Measurements from ENCODE around the gene GFPT2.
A peak's percentile ranks its signal among the peaks of the same experiment; 100 is the strongest.

Gene GFPT2

GRCh38 chr5:180323941-180324600 lies 29.1 kb downstream of the GFPT2 start:
- Histone ChIP-seq H3K9ac (ENCODE audit: low read length) (no peak overlapping the region), H3K79me1 (ENCODE audit: low read length) (no peaks in the 10 kb centered on the region), H2AK5ac (ENCODE audit: low read length) (no peak overlapping the region), H3K23ac (ENCODE audit: low read length) (no peak overlapping the region), H3K4me2 (ENCODE audit: low read length) (no peak overlapping the region), H3K18ac (ENCODE audit: low read length) (no peak overlapping the region), H3K4ac (ENCODE audit: low read depth, low read length) (no peak overlapping the region), H2BK15ac (replicated peaks; ENCODE audit: low read depth) (no peak overlapping the region), H3K4me3 (ENCODE audit: low read length) (no peak overlapping the region), H2BK5ac (ENCODE audit: low read length) (no peak overlapping the region), H3K79me2 (ENCODE audit: control insufficient read depth, insufficient read depth, low read length) (no peaks in the 10 kb centered on the region), H3K4me1 (ENCODE audit: control insufficient read depth, low read depth, low read length) (no peaks in the 10 kb centered on the region), H3K36me3 (ENCODE audit: control insufficient read depth, insufficient read depth, low read length) (peaks cover 4% of the 10 kb centered on the region), H2BK120ac (ENCODE audit: low read depth, low read length) (no peak overlapping the region), H3K56ac (ENCODE audit: low read length) (no peak overlapping the region), H4K8ac (ENCODE audit: low read depth, low read length) (no peak overlapping the region), H3K27ac (ENCODE audit: low read depth, low read length) (no peak overlapping the region), H3K27me3 (ENCODE audit: insufficient read depth, low read length, poor library complexity) (no peaks in the 10 kb centered on the region), H4K5ac (ENCODE audit: low read length) (no peak overlapping the region)
- no peak for DNase-seq
- no CpG with 5 or more reads among the region's 11 CpGs for WGBS (ENCODE audit: extremely low coverage, insufficient coverage, low lambda C conversion rate)

GRCh38 chr5:180323160-180323559 lies 30.0 kb downstream of the GFPT2 start:
- Histone ChIP-seq H3K36me3 (ENCODE audit: control insufficient read depth, insufficient read depth, low read length) (peaks cover 2% of the 10 kb centered on the region), H3K9ac (ENCODE audit: low read length) (no peak overlapping the region), H3K56ac (ENCODE audit: low read length) (no peak overlapping the region), H4K5ac (ENCODE audit: low read length) (no peak overlapping the region), H3K79me2 (ENCODE audit: control insufficient read depth, insufficient read depth, low read length) (no peaks in the 10 kb centered on the region), H2BK120ac (ENCODE audit: low read depth, low read length) (no peak overlapping the region), H3K4me1 (ENCODE audit: control insufficient read depth, low read depth, low read length) (no peaks in the 10 kb centered on the region), H4K8ac (ENCODE audit: low read depth, low read length) (no peak overlapping the region), H3K4me2 (ENCODE audit: low read length) (no peak overlapping the region), H3K18ac (ENCODE audit: low read length) (no peak overlapping the region), H2BK15ac (replicated peaks; ENCODE audit: low read depth) (no peak overlapping the region), H3K79me1 (ENCODE audit: low read length) (no peaks in the 10 kb centered on the region), H3K23ac (ENCODE audit: low read length) (no peak overlapping the region), H3K4ac (ENCODE audit: low read depth, low read length) (no peak overlapping the region), H3K27me3 (ENCODE audit: insufficient read depth, low read length, poor library complexity) (no peaks in the 10 kb centered on the region), H3K4me3 (ENCODE audit: low read length) (no peak overlapping the region), H3K27ac (ENCODE audit: low read depth, low read length) (no peak overlapping the region), H2BK5ac (ENCODE audit: low read length) (no peak overlapping the region), H2AK5ac (ENCODE audit: low read length) (no peak overlapping the region)
- no CpG with 5 or more reads among the region's 14 CpGs for WGBS (ENCODE audit: extremely low coverage, insufficient coverage, low lambda C conversion rate)
- no peak for DNase-seq

- Histone ChIP-seq H3K23ac (ENCODE audit: low read length) (no peak overlapping the region), H3K79me1 (ENCODE audit: low read length) (no peaks in the 10 kb centered on the region), H3K27ac (ENCODE audit: low read depth, low read length) (no peak overlapping the region), H3K18ac (ENCODE audit: low read length) (no peak overlapping the region), H2BK15ac (replicated peaks; ENCODE audit: low read depth) (no peak overlapping the region), H3K4me3 (ENCODE audit: low read length) (no peak overlapping the region), H3K56ac (ENCODE audit: low read length) (no peak overlapping the region), H3K4me1 (ENCODE audit: control insufficient read depth, low read depth, low read length) (no peaks in the 10 kb centered on the region), H3K4me2 (ENCODE audit: low read length) (no peak overlapping the region), H2BK120ac (ENCODE audit: low read depth, low read length) (no peak overlapping the region), H3K36me3 (ENCODE audit: control insufficient read depth, insufficient read depth, low read length) (peaks cover 6% of the 10 kb centered on the region), H2AK5ac (ENCODE audit: low read length) (no peak overlapping the region), H3K79me2 (ENCODE audit: control insufficient read depth, insufficient read depth, low read length) (no peaks in the 10 kb centered on the region), H3K27me3 (ENCODE audit: insufficient read depth, low read length, poor library complexity) (no peaks in the 10 kb centered on the region), H4K5ac (ENCODE audit: low read length) (no peak overlapping the region), H3K4ac (ENCODE audit: low read depth, low read length) (no peak overlapping the region), H3K9ac (ENCODE audit: low read length) (no peak overlapping the region), H2BK5ac (ENCODE audit: low read length) (no peak overlapping the region), H4K8ac (ENCODE audit: low read depth, low read length) (no peak overlapping the region)
- DNase-seq, result no peak
- no CpG with 5 or more reads among the region's 23 CpGs for WGBS (ENCODE audit: extremely low coverage, insufficient coverage, low lambda C conversion rate)
Observed at GRCh38 chr5:180318456-180319089, 34.6 kb downstream of the GFPT2 start.

GRCh38 chr5:180316586-180316985 lies 36.5 kb downstream of the GFPT2 start:
- Histone ChIP-seq H3K79me1 (ENCODE audit: low read length) (no peaks in the 10 kb centered on the region), H2AK5ac (ENCODE audit: low read length) (no peak overlapping the region), H4K5ac (ENCODE audit: low read length) (no peak overlapping the region), H3K56ac (ENCODE audit: low read length) (no peak overlapping the region), H2BK5ac (ENCODE audit: low read length) (no peak overlapping the region), H3K27ac (ENCODE audit: low read depth, low read length) (no peak overlapping the region), H3K9ac (ENCODE audit: low read length) (no peak overlapping the region), H3K4me2 (ENCODE audit: low read length) (no peak overlapping the region), H3K4me3 (ENCODE audit: low read length) (no peak overlapping the region), H3K79me2 (ENCODE audit: control insufficient read depth, insufficient read depth, low read length) (no peaks in the 10 kb centered on the region), H3K4ac (ENCODE audit: low read depth, low read length) (no peak overlapping the region), H3K36me3 (ENCODE audit: control insufficient read depth, insufficient read depth, low read length) (peaks cover 4% of the 10 kb centered on the region), H2BK120ac (ENCODE audit: low read depth, low read length) (no peak overlapping the region), H3K4me1 (ENCODE audit: control insufficient read depth, low read depth, low read length) (no peaks in the 10 kb centered on the region), H2BK15ac (replicated peaks; ENCODE audit: low read depth) (no peak overlapping the region), H3K23ac (ENCODE audit: low read length) (no peak overlapping the region), H3K18ac (ENCODE audit: low read length) (no peak overlapping the region), H3K27me3 (ENCODE audit: insufficient read depth, low read length, poor library complexity) (no peaks in the 10 kb centered on the region), H4K8ac (ENCODE audit: low read depth, low read length) (no peak overlapping the region)
- DNase-seq, result no peak
- no CpG with 5 or more reads among the region's 20 CpGs for WGBS (ENCODE audit: extremely low coverage, insufficient coverage, low lambda C conversion rate)

- Histone ChIP-seq H3K9ac (ENCODE audit: low read length) (no peak overlapping the region), H3K18ac (ENCODE audit: low read length) (no peak overlapping the region)
- DNase-seq, result peak; percentile 51
Observed at GRCh38 chr5:180315762-180316212, 37.3 kb downstream of the GFPT2 start.

More at GRCh38 chr5:180315762-180316212, 37.3 kb downstream of the GFPT2 start:
- no peak overlapping the region for H2BK120ac ChIP-seq (ENCODE audit: low read depth, low read length)
- no peak overlapping the region for H4K8ac ChIP-seq (ENCODE audit: low read depth, low read length)
- H3K56ac ChIP-seq (ENCODE audit: low read length), result no peak overlapping the region
- no peaks in the 10 kb centered on the region for H3K4me1 ChIP-seq (ENCODE audit: control insufficient read depth, low read depth, low read length)
- H3K79me2 ChIP-seq (ENCODE audit: control insufficient read depth, insufficient read depth, low read length), result no peaks in the 10 kb centered on the region
- WGBS (ENCODE audit: extremely low coverage, insufficient coverage, low lambda C conversion rate), result no CpG with 5 or more reads among the region's 9 CpGs
- no peaks in the 10 kb centered on the region for H3K27me3 ChIP-seq (ENCODE audit: insufficient read depth, low read length, poor library complexity)
- H2BK15ac ChIP-seq (replicated peaks; ENCODE audit: low read depth), result no peak overlapping the region
- no peak overlapping the region for H4K5ac ChIP-seq (ENCODE audit: low read length)
- H3K4me3 ChIP-seq (ENCODE audit: low read length), result no peak overlapping the region
- no peak overlapping the region for H2BK5ac ChIP-seq (ENCODE audit: low read length)
- no peak overlapping the region for H3K27ac ChIP-seq (ENCODE audit: low read depth, low read length)
- no peak overlapping the region for H3K4ac ChIP-seq (ENCODE audit: low read depth, low read length)
- H3K36me3 ChIP-seq (ENCODE audit: control insufficient read depth, insufficient read depth, low read length), result peaks cover 4% of the 10 kb centered on the region
- no peaks in the 10 kb centered on the region for H3K79me1 ChIP-seq (ENCODE audit: low read length)
- H2AK5ac ChIP-seq (ENCODE audit: low read length), result no peak overlapping the region
- no peak overlapping the region for H3K4me2 ChIP-seq (ENCODE audit: low read length)
- no peak overlapping the region for H3K23ac ChIP-seq (ENCODE audit: low read length)
